ENCODE measurements around the gene USP6NL.
"Not testable (repeated sequence)": the region's sequence is repeated elsewhere in the genome, so short reads cannot be mapped to it uniquely, and the experiment has no call there.

Gene USP6NL

DNA sequence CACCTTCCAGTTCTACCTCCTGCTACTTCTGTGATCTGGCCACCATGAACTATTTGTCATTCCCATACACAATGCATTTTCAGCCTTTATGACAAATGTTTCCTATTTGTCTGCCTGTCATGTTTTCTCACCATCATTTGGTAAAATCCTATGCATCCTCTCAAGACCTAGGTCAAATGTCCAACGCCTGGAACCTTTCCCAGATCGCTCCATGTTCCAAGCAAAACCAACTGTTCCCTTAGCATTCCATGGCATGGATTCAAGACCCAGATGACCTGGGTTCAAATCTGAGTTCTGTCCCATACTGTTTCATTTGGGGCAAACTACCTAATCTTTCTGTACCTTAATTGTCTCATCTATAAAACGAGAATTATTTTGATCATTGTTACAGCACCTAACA lies 98.9 kb downstream of the USP6NL start:
- DNase-seq = no peak

DNA sequence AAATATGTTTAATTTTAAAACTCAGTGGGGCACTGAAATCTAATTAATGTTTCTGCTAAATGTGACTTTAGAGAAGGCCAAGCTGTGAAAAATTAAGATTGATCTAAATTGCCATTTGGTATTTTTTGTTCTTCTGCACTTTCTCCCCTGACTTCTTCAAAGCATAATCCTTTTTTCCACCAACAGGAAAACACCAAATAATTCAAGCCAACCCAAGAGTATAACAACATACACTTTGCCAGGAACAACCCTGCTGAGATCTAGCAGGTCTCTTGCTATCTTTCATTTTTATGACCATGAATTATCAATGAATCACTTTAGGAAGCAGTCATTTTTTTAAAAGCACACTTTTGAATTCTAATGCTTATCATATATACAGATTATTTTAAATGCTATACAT lies 100.1 kb downstream of the USP6NL start:
- DNase-seq = no peak

DNA sequence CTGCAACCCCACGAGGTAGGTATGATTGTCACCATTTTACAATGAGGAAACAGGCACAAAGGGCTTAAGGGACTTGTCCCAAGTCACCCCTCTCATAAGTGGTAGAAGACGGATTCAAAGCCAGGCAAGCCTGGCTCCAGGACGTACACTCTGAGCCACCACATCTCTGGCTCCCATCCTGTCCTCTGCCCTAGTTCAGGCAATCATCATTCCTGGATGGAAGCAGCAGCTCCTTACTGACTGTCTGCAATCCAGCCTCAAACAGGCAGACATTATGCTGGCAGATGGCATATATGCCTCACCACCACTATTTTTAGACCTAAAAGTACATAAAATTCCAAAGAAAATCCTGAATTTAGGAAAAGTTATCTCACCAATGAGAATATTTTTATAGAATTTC lies 100.7 kb downstream of the USP6NL start:
- no peak for DNase-seq

DNA sequence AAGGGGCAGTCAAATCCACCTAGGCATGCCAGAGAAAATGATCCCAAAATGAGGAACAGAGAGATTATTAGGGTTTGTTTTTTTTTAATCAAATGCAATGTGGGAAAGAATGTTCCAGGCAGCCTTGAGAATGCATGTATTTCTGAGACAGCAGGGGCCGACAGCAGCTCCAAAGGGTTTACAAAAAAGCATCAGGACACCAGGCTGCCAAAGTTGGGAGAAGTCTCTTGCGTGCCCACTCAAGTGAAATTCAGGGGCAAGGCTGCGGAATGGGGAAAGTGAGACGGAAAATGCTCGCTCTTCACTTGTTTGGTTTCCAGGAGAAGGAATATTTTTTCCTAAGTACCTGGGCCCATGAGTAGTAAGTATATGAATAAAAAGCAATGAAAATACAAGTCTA lies 101.2 kb downstream of the USP6NL start:
- no peak for DNase-seq

DNA sequence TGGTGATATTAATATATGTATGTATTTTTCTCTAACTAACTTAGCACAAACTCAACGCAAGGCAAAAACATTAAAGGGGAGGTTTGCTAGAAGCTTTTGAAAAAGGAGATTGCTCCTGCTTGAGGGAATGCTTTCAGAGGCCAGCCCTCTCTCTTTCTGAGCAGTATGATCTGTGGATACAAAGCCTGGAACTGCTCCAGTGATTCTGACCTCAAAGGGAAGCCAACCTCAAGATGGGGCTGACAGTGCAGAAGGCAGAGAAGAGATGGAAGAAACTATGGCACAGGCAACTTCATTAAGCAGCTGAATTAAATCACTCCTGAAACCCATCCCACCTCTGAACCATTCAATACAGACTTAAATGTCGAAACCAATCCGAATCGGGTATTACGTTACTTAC lies 102.4 kb downstream of the USP6NL start:
- DNase-seq = no peak

DNA sequence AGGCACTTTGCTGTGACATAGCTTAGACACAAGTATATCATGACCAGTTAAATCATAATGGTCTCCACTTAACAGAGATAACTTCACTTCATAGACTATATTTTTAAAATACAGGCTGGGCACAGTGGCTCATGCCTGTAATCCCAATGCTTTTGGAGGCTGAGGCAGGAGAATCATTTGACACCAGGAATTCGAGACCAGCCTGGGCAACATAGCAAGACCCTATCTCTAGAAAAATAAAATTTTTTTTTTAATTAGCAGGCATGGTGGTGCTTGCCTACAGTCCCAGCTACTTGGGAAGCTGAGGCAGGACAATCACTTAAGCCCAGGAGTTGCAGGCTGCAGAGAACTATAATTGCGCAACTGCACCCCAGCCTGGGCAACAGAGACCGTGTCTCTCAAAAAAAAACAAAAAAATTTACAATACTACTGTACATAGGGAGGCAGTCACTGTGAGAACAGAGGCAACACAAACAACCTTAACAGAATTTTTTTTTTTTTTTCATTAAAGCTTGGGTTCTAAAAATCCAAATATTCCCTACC lies 105.1 kb downstream of the USP6NL start:
- DNase-seq = no peak

DNA sequence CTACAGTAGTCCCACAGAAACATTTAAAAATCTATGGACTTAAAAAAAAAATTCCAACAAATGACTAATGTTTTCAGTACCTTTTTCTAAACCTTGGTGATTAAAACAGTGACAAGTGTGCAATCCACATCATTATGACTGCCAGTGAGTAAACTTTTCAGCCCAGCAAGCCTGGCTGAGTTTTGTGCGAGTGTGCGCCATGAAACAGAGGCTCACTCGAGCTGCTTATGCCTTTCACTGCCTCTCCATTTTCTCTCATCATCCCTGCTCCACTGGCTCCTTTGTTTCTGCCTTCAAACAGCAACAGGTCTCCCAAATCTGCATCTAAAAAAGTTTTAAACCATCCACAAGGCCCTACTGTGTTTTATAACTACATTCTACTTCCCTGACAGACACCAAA lies 105.8 kb downstream of the USP6NL start:
- no peak for DNase-seq

DNA sequence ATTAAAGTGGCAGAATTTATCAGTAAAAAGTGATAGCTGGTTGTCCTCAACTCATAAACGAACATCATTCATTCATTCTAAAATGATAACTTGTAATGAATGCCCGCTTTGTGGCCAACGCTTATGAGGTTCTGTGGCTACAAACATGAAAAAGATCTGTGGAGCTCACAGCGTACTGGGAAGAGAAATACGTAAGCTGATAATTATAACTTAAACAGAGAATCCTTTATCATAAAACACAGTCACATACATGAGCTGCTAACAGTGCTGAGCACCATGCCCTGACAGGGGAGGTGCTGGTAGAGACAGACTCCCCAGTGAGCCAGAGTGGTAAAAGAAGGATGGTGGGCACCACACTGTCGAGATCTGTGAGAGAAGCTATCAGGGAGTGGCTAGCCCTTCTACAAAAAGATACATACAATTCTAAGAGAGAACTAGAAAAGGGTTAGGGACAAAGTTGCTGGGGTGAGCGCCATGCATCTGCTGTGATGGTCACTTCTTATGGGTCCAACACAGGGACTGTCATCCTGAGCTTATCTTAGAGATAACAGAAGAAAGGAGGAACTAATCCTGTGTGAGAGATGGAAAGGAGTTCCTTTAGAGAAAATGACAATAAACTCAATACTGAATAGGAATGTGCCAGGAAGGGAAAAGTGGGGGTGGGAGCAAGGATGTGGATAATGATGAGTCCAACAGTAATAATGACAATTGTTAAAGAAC lies 106.7 kb downstream of the USP6NL start:
- DNase-seq = no peak

DNA sequence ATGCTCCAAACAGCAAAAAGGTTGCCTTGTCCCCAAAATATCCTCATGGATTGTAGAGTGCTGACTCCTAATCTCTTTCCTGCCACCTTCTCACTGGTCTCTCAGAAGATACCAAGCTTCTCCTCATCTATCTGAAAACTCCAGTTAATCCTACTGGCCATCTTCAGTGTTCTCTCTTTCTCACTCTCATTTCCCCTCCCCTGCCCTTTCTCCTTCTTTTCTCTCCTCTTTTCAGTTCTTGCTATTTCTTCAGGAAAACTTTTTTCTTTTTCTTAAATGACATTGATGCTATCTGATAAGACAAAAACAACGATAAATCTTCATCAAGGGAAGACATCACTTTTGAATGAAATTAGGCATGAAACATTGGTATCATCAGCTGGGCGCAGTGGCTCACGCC lies 109.8 kb downstream of the USP6NL start:
- DNase-seq = no peak

DNA sequence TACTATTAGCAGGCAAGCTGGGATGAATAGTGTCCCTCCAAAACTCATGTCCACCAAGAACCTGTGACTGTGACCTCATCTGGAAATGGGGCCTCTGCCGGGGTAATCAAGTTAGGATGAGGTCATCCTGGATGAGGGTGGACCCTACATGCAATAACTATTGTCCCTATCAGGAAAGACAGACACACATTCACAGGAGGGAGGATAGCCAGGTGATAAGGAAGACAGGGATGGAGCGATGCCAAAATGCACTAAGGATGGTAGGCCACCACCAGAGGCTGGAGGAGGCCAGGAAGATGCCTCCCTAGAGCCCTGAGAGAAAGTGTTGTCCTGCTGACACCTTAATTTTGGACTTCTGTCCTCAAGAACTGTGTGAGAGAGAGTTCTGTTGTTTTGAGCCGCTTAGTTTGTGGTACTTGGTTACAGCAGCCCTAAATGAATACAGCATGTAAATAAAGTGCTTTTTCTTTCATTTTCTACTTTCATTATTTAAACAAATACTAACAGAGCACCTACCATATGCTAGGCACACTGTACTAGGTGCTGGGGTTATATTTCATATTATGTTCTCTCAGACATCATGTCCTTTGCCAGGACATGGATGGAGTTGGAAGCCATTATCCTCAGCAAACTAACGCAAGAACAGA lies 111.9 kb downstream of the USP6NL start:
- no peak for DNase-seq

DNA sequence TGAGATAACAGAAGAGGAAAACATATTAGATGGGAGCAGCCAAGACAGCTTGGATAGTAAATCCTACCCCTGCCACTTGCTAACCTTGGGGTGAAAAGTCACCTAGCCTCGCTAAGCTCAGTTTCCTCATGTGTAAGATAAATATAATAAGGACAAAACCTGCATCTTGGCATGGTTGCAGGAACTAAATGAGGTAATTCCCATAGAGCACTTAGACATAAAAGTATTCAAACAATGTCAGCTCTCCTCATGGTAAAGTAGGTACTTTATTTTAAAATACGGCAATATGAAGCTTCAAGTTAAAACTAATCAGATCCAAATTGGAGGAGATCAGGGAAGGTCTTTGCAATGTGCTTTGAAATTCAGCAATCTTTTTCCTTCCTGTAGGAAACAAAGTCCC lies 113.1 kb downstream of the USP6NL start:
- DNase-seq = no peak

DNA sequence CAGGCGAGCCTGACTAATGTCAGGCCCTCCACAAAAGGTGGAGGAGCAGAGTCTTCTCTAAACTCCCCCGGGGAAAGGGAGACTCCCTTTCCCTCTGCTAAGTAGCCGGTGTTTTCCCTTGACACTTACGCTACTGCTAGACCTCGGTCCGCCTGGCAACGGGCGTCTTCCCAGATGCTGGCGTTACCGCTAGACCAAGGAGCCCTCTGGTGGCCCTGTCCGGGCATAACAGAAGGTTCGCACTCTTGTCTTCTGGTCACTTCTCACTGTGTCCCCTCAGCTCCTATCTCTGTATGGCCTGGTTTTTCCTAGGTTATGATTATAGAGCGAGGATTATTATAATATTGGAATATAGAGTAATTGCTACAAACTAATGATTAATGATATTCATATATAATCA lies 116.5 kb downstream of the USP6NL start:
- not testable (repeated sequence) for DNase-seq

DNA sequence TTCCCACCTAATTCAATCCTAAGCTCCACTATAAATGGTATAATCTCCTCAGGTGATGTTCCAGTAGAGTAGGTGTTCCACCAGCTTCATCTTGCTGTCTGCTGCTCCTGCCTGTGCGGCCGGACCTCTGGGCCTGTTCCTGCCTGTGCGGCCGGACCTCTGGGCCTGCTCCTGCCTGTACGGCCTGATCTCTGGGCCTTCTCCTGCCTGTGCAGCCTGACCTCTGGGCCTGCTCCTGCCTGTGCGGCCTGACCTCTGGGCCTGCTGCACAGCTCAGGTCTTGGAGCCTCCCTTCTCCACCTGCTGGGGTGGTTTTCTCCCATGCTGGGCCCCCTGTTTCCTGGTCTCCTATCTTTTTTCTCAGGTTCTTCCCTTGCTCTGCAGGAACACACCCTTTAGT lies 117.8 kb downstream of the USP6NL start:
- no peak for DNase-seq

DNA sequence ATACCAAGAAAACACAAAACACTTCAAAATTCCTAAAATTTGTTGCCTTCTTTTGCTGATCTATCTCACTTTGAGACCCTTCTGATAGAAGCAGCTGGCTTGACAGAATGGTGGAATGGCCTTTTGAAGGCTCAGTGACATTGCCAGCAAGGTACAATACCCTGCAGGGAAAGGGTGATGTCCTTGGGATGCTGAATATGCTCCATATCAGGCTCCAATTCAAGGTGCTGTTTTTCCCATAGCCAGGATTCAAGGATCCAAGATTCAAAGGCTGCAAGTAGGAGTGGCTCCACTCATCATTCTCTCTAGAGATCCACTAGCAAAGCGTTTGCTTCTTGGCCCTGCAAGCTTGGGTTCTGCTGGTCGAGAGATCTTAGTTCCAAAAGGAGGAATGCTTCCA lies 120.4 kb downstream of the USP6NL start:
- no peak for DNase-seq

DNA sequence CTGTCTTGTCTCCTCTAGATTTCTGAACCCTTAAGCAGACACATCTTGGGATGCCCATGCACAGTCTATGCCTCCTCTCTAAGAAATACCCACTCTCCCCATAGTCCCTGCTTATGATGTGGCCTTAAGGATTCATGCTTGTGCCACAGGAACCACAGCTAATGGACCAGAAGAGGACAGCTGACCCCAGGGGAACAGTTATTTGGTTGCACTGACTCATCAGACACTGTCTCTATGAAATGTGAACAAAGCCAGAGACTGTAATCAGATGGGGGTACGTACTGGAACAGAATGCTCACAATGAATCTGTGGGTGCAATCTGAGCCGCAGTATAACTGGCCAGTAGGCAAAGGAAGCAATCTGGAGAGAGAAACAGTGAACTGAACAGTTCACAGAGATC lies 121.9 kb downstream of the USP6NL start:
- DNase-seq = no peak

DNA sequence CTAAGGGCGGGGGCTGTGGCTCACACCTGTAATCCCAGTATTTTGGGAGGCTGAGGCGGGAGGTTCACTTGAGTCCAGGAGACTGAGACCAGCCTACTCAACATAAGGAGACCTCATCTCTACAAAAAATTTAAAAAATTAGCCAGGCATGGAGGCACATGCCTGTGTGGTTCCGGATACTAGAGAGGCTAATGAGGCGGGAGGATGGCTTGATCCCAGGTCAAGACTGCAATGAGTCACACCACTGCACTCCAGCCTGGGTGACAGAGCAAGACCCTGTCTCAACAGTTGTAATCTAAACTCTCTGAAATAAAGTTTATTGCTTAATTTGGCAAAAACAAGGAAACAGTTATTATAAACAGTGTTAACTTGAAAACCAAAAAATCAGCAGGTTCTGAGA lies 123.3 kb downstream of the USP6NL start:
- DNase-seq = no peak

DNA sequence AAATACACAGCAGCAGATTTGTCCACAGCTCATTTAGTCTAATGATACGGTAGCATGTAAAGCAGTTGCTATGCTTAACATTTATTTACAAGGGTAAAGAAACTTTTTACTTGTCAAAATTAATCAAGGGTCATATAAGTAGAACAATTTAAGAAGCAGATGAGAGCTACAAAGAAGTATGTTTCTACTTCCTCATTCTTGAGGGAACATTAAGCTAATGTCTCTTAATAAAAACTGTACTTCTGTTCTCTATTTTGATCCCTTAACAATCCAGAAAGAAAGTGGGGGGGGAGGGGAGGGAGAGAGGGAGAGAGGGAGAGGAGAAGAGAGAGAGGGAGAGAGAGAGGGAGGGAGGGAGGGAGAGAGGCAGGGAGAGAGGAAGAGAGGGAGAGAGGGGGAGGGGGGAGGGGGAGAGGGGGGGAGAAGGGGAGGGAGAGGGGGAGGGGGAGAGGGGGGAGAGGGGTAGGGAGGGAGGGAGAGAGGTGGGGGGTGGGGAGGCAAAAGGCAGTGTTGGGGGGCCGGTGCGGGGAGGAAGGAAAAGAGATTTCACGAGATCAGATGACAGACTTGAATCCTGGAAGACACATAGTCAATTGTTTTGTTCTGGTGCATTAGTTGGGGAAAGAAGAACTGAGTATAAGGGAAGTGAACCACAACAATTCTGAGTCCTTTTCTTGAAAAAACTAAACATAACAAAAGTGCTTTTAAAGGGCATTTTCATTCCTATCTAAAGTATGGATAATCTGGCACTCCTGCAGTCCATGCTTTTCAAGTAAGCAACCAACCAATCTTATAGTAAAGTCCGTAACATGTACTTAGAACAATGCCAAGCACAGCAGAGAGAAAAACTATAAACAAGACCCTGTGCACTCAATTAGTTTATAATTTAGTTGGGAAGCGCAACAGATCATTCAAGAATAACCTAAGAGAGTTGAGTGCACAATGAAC lies 128.0 kb downstream of the USP6NL start:
- DNase-seq = no peak

DNA sequence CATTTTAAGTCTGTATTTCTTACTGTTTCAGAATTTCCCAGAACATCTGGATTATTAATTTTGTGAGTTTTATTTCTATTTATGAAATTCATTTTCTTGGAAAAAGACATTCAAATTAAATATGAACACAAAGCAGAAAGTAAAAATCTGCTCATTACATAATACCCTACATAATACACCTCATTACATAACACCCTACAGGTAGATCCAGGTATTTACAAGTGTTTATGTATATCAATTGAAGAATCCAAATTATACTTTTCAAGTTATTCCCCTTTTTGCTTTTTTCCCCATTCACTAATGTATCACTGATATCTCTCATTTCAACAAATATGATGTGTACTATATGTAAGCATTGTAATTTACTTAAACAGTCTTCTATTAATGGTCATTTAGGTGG lies 129.1 kb downstream of the USP6NL start:
- DNase-seq = no peak

DNA sequence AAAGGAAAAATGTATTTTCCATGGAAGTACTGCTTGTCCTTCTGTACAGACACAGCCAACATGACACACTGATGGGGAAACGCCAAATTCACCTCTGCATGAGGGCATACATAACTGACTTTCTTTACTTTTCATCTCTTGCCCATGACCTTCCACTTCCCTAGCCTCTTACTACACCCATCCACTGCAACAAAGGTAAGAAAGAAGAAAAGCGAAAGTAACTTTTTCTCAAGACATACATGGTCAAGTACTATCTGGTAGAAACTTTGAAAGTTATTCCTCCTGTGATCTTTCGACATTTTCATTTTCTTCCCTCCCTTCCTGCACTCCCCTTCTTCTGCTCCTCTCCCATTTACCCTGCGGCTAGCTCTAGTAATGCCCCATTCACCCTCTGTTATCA lies 130.8 kb downstream of the USP6NL start:
- no peak for DNase-seq

DNA sequence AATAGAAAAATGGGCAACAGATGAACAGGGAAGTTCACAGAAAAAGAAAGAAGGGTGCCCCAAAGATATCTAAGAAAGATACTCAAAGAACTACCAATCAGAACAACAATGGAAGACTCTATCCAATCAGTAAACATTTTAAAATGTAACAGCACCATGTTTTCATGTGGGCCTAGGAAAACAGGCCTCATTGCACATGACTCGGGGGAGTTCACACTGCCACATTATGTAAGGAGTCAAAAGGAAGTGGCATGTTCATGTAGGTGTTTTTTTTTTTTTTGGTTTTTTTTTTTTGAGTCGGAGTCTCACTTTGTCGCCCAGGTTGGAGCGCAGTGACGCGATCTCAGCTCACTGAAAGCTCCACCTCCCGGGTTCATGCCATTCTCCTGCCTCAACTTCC lies 132.2 kb downstream of the USP6NL start:
- DNase-seq = no peak

DNA sequence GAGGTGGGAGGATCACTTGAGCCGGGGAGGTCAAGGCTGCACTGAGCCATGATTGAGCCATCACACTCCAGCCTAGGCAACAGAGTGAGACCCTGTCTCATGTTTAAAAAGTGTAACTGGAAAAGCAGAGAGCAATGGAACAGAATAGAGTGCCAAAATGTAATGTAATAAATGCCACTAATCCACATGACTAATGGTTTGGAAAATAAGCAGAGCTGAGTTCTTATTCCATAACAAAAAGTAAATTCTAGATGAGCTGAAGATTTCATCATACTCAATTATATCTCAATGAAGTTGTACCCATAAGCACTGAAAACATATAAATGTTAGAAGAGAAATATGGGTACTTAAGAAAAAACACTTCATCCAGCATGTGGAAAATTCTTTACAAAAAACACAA lies 132.6 kb downstream of the USP6NL start:
- DNase-seq = no peak

DNA sequence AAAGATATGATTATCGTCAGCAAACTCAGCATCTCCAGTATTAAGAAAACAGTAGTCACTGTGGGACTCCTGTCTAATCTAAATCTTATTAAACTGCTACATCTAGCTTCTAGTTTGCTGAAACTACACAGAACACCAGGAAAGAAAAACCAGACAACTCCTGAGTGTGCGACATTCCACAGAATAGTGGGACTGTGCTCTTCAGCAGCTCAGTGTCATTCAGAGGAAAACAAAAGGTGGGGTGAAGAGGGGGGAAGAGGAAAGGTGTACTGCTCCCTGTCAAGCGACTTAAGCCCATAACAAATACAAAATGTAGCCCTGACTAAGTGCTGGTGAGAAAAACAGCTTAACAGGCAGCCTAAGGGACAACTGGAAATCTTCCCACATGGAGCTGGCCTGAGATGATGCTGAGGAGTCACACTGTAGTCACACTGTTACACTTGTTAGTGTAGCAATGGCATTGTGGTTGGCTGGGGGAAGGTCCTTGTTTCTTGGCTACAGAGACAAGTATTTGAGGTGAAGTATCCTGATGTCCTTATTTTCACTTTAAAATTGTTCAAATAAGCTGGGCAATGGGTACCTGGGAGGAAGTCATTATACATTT lies 135.5 kb downstream of the USP6NL start:
- DNase-seq = no peak

DNA sequence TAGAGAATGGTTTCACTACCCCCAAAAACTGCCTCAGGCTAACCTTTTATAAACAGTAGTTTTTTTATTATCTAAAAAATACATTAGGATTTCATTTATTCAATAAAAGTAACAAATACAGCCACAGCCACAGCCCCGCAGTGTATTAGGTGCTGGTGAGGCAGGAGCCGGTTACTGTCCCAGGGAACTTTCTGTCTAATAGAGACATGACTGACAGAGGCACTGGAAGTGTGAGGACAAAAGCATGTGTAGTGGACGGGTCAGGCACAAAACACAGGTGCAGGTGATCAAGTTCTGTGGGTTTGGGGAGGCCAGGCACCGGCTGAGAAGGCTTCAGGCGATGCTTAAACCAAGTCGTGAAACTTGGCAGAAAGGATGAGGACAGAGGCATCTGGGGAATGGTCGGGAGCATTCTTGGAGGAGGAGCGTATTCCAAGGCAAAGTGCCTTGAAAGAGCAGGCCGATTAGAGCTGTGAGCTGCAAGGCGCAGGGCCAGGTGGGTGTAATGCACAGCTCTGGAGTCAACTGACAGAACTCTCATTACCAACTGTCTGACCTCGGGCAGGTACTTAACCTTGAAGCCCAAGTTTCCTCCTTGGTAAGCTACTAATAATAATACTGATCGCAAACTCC lies 138.2 kb downstream of the USP6NL start:
- DNase-seq = no peak
